Stimulated activated CD4-positive, alpha-beta T cell treated with anti-CD3 and anti-CD28 coated beads, Interleukin-1b, Interleukin-23, amount 100 ng/mL, for 1 hour (primary cell): ENCODE measurements around the gene UAP1L1.

Experiments used
- DNase-seq, 2 donors: peaks; one replicate each; pipeline ENCODE4 v3.0.0-alpha.2; 2020; ENCODE audit warnings: low read depth in 2 of 2

UAP1L1 gene

GRCh38 chr9:137096785-137097546, 19.6 kb downstream of the UAP1L1 start:
- DNase-seq: no peak

- DNase-seq: no peak
Measured at GRCh38 chr9:137097761-137098462, 20.6 kb downstream of the UAP1L1 start.

GRCh38 chr9:137099231-137099630, 21.9 kb downstream of the UAP1L1 start:
- no peak for DNase-seq

- no peak for DNase-seq
Measured at GRCh38 chr9:137103206-137103999, 26.1 kb downstream of the UAP1L1 start.

DNA sequence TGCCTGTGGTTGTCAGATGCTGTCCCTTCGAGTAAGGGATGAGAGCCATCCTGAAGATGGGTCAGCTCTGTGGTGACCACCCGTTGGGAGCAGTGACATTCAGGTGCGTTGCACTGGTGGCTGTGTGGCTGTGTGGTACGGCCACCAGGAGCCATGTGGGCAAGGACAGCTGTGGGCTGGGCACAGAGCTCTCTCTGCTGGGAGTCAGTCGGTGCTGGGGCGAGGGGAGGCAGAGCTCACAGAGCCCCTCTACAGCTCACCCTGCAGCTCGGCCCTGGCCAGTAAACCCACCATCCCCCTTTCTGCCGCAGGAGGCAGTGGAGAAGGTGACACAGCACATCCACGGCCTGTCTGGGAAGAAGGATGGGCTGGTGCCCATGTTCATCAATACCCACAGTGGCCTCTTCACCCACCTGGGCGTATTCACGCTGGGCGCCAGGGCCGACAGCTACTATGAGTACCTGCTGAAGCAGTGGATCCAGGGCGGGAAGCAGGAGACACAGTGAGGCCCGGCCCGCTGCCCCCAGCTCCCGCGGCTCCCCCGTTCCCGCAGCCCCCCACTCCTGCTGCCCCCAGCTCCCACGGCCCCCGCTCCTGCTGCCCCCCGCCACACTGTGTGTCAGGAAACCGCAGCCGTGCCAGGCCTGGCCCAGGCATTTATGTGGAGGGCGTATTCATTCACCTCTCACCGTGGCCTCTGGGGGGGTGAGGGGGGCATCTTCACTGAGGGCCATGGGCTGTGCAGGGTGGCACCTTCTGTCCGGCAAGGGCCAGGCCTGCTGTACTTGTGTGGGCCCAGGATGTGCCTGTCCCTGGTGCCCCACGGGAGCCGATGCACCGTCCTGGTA, 28.7 kb downstream of the UAP1L1 start:
- DNase-seq: no peak

DNA sequence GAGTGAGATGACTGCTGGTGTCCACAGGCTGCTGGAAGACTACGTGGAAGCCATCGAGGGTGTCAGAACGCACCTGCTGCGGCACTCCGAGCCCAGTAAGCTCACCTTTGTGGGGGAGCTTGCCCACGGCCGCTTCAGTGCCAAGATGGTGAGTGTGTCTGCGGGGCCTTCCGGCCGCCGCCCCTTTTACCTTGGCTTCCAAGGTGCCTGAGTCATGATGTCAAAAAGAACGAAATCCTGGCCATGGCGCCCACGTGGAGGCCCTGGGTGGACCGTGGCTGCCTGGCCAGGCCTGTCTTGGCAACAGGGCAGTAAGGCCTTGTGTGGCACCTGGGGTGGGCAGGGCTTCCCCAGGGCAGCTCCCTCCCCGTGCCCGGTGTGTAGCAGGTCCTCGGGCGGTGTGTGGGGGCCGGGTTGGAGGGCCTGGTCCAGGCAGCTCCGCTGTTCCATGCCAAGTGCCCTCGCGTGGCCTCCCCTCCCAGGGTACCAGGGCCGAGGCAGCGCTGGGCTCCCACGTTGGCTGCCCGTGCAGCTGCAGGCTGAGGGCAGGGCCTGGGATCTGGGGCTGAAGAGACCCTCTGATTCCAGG, 29.4 kb downstream of the UAP1L1 start:
- DNase-seq: no peak

GRCh38 chr9:137107312-137107921, 30.1 kb downstream of the UAP1L1 start:
- no peak for DNase-seq

- no peak for DNase-seq
Measured at GRCh38 chr9:137107982-137108381, 30.7 kb downstream of the UAP1L1 start.

GRCh38 chr9:137108608-137109249, 31.4 kb downstream of the UAP1L1 start:
- DNase-seq: no peak

- no peak for DNase-seq
Measured at GRCh38 chr9:137109250-137110146, 32.2 kb downstream of the UAP1L1 start.

DNA sequence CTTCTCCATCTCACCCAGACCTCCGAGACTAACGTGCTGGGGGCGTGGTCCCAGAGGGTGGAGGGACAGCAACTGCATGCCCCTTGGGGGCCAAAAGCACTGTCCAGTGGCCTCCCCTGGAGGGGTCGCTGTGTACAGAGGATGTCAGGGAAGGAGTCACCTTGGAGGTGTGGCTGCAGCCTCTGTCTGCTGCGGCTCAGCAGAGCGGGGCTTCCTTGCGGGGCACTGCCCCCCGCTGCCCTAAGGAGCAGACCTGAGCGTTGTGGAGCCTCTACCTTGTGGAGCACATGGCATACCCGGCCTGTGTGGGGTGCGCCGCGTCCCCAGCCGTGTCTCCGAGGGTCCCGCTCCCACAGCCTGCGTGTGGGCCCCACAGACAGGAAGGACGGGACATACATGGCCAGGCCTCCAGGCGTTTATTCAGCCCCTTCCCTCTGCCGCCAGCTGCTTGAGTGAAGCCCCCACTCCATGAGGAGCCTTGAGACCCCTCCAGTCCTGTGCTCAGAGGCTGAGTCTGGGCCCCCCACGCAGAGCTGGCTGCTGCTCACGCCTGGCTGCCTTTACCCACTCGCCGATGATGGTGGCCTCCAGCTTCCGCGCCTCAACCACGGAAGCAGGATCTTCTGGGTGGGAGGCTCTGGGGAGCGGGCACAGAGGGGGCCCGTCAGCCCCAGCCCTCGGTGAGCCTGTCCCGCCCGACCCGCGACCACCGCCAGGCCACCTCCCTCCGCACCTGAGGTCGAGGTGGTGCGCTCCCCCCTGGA, 33.0 kb downstream of the UAP1L1 start:
- no peak for DNase-seq

DNA sequence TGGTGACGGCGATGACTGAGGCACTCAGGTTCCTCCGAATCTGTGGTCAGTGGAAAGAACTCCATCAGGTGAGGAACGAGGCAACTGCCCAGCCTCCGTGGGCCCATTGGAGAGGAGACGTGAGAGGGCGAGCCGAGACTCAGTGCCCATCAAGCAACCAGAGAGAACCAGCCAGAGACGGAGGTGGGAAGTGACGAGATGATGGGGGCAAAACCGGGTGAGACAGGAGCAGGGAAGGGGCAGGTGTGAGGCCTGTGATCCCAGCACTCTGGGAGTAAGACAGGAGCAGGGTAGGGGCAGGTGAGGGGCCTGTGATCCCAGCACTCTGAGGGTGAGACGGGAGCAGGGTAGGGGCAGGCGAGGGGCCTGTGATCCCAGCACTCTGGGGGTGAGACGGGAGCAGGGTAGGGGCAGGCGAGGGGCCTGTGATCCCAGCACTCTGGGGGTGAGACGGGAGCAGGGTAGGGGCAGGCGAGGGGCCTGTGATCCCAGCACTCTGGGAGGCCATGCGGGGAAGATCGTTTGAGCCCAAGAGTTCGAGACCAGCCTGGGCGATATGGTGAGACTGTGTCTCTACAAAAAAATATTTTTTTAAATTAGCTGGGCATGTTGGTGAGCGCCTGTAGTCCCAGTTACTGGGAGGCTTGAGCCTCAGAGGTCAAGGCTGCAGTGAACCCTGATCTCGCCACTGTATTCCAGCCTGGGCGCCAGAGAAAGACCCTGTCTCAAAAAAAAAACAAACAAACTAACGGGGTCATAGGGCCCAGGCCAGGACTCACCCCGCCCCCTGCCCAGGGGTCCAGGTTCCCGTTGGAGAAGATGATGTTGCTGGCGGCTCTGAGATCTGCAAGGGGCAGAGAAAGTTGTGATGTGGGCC, 33.8 kb downstream of the UAP1L1 start:
- DNase-seq: no peak

DNA sequence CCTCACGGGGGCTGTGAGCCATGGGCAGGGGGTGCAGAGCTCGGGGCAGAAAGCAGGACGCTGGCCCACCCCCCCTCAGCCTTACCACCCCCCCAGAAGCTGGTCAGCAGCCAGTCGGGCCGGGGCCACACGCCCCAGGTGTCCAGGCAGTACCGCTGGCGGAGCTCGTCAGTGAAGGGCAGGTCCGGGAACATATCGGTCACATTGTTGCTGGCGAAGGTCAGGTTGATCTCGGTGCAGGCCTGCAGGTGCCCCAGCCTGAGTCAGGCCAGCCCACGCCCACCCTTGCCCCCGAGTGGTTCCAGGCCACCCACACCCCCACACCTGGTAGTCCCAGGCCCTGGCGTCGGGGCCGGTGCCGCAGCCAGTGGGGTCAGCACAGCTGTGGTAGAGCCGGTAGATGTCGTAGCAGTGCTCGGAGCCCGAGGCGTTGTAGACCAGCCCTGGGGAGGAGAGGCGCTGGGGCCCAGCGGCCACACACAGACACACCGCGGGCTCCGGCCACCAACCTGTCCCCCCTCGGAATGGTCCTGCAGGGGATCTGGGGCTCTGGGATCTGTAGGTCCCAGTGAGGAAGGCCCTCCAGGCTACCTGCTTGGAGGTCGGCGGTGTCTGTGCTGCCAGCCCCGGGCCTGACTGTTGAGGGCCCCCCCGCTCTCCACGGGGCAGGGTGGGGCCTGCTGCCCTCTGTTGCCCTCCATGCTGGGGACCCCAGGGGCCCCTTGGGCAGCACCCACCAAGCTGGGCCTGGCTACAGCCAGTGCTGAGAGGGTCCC, 34.7 kb downstream of the UAP1L1 start:
- no peak for DNase-seq

GRCh38 chr9:137112564-137113384, 35.5 kb downstream of the UAP1L1 start:
- no peak for DNase-seq

DNA sequence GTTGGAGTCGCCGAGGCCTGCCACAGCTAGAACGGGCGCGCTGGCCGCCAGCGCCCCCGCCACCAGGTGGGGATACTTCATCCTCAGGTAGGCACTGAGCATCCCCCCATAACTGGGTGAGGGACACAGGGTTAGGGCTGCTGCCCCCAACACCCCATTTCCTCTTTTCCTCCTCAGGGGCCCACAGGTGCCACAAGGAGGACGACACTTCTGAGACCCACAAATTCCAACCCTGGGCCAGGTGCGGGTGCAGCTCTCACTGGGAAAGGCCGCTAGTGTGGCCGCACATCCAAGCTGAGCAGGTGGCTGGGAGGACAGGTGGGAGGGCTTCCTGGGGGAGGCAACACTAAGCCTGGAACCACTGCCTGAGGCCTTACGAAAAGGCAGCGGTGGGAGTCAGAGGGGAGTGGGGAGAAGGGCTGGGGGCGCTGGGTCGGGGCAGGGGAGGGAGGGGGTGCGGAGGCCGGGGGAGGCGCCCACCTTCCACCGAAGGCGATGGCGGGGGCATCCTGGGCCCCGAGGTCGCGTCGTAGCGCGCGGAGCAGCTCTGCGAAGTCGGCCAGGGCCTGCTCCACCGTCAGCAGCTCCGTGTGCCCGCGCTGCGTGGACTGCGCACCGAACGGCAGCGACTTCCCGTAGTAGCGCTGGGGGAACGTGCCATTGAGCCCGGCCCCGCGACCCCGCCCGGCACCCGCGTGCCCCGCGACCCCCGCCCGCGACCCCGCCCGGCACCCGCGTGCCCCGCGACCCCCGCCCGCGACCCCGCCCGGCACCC, 36.3 kb downstream of the UAP1L1 start:
- DNase-seq: no peak
